HG02642 (cell line): ENCODE measurements around the gene MAGEA12.
"Not testable (repeated sequence)": the region's sequence is repeated elsewhere in the genome, so short reads cannot be mapped to it uniquely, and the experiment has no call there.

Experiments used
- ATAC-seq: cut with Tn5 transposase; IDR thresholded peaks from one replicate; pipeline ENCODE4 v1.9.1; 2021; ENCODE audit warnings: mild to moderate bottlenecking; ENCODE audit not compliant: unreplicated experiment, poor library complexity

MAGEA12 gene

GRCh38 chrX:152733261-152733975 lies at the start of gene MAGEA12, which contains the start of gene CSAG1:
MAGEA12 (plus strand) TSS chrX:152733757; CDS start chrX:152736162, 2,405 bp downstream.
CSAG1 (minus strand) TSS chrX:152733721; CDS start chrX:152732460, 1,261 bp downstream.
- ATAC-seq: no peak

GRCh38 chrX:152697952-152698931 lies 35.3 kb upstream of the MAGEA12 start, which contains the start of gene MAGEA3:
MAGEA3 (plus strand) TSS chrX:152698794; CDS start chrX:152700833, 2,039 bp downstream.
- not testable (repeated sequence) for ATAC-seq

GRCh38 chrX:152700390-152700789 lies 33.2 kb upstream of the MAGEA12 start:
- ATAC-seq: not testable (repeated sequence)

- ATAC-seq: not testable (repeated sequence)
Observed at GRCh38 chrX:152706500-152706899, 27.1 kb upstream of the MAGEA12 start.

- not testable (repeated sequence) for ATAC-seq
Observed at GRCh38 chrX:152709173-152709572, 24.4 kb upstream of the MAGEA12 start, which contains the start of gene CSAG2. CSAG2 (minus strand) TSS chrX:152709273; CDS start chrX:152709112, 161 bp downstream.

GRCh38 chrX:152713195-152713594 lies 20.4 kb upstream of the MAGEA12 start:
- not testable (repeated sequence) for ATAC-seq

- not testable (repeated sequence) for ATAC-seq
Observed at GRCh38 chrX:152713815-152714787, 19.5 kb upstream of the MAGEA12 start, which contains the start of gene MAGEA2B. MAGEA2B (plus strand) TSS chrX:152714628; CDS start chrX:152717107, 2,479 bp downstream.

GRCh38 chrX:152725409-152725808 lies 8.1 kb upstream of the MAGEA12 start:
- no peak for ATAC-seq

GRCh38 chrX:152734143-152734858 lies 744 bp downstream of the MAGEA12 start:
- ATAC-seq: not testable (repeated sequence)

GRCh38 chrX:152735101-152735500 lies 1.5 kb downstream of the MAGEA12 start:
- no peak for ATAC-seq

GRCh38 chrX:152735860-152736511 lies 2.4 kb downstream of the MAGEA12 start:
- ATAC-seq: no peak

GRCh38 chrX:152736528-152736927 lies 3.0 kb downstream of the MAGEA12 start:
- not testable (repeated sequence) for ATAC-seq

GRCh38 chrX:152738560-152738959 lies 5.0 kb downstream of the MAGEA12 start:
- no peak for ATAC-seq

GRCh38 chrX:152753686-152754650 lies 20.4 kb downstream of the MAGEA12 start, which contains the start of gene MAGEA2:
MAGEA2 (minus strand) TSS chrX:152753842; CDS start chrX:152751363, 2,479 bp downstream.
- not testable (repeated sequence) for ATAC-seq

- not testable (repeated sequence) for ATAC-seq
Observed at GRCh38 chrX:152754871-152755270, 21.3 kb downstream of the MAGEA12 start.

- ATAC-seq: not testable (repeated sequence)
Observed at GRCh38 chrX:152758918-152759317, 25.4 kb downstream of the MAGEA12 start, which contains the start of gene CSAG3. CSAG3 (plus strand) TSS chrX:152759218.

- ATAC-seq: not testable (repeated sequence)
Observed at GRCh38 chrX:152759544-152759943, 26.0 kb downstream of the MAGEA12 start.
